MM.1S (cell line): ENCODE data around the gene CD6.

Experiments
- DNase-seq: peaks from one replicate; pipeline ENCODE4 v3.0.0-alpha.2; 2015
- H2AFZ ChIP-seq: fragments of 300-600 bp; sonication (generic); 2 replicates; pipeline ENCODE4 v1.6.0; 2016; ENCODE audit warnings: antibody characterized with exemption, low read length
- H3F3A ChIP-seq: fragments of 300-600 bp; sonication (generic); 2 replicates; pipeline ENCODE4 v1.6.1; 2016; ENCODE audit warnings: mild to moderate bottlenecking, antibody characterized with exemption, low read length, moderate library complexity, mixed read lengths; ENCODE audit not compliant: insufficient read depth
- H3K27ac ChIP-seq: fragments of 300-600 bp; sonication (generic); 2 replicates; pipeline ENCODE4 v1.5.1; 2016; ENCODE audit warnings: mild to moderate bottlenecking, low read length
- H3K27me3 ChIP-seq: fragments of 300-600 bp; sonication (generic); replicated peaks from 2 replicates; pipeline ENCODE4 v1.6.0; 2016; ENCODE audit warnings: low read length; ENCODE audit not compliant: insufficient read depth
- H3K36me3 ChIP-seq: fragments of 300-600 bp; sonication (generic); replicated peaks from 2 replicates; pipeline ENCODE4 v1.6.1; 2016; ENCODE audit warnings: mild to moderate bottlenecking, low read length, mixed read lengths; ENCODE audit not compliant: insufficient read depth
- H3K4me1 ChIP-seq: fragments of 300-600 bp; sonication (generic); 2 replicates; pipeline ENCODE4 v1.6.1; 2016; ENCODE audit warnings: low read length, mixed read lengths
- H3K4me2 ChIP-seq: fragments of 300-600 bp; sonication (generic); 2 replicates; pipeline ENCODE4 v1.6.0; 2016; ENCODE audit warnings: low read depth, low read length
- H3K4me3 ChIP-seq: fragments of 300-600 bp; sonication (generic); 2 replicates; pipeline ENCODE4 v1.5.1; 2016; ENCODE audit warnings: low read length, mixed read lengths
- H3K79me2 ChIP-seq: fragments of 300-600 bp; sonication (generic); 2 replicates; pipeline ENCODE4 v1.6.1; 2016; ENCODE audit warnings: mixed run types, low read length, mixed read lengths
- H3K9ac ChIP-seq: fragments of 300-600 bp; sonication (generic); 2 replicates; pipeline ENCODE4 v1.6.1; 2016; ENCODE audit warnings: low read length, mixed read lengths
- H3K9me2 ChIP-seq: fragments of 300-600 bp; sonication (generic); replicated peaks from 2 replicates; pipeline ENCODE4 v1.6.1; 2016; ENCODE audit warnings: mild to moderate bottlenecking, low read length, mixed read lengths; ENCODE audit not compliant: insufficient read depth
- H3K9me3 ChIP-seq: fragments of 300-600 bp; sonication (generic); replicated peaks from 2 replicates; pipeline ENCODE4 v1.6.1; 2016; ENCODE audit warnings: mild to moderate bottlenecking, low read length, mixed read lengths; ENCODE audit not compliant: insufficient read depth
- H4K20me1 ChIP-seq: fragments of 300-600 bp; sonication (generic); 2 replicates; pipeline ENCODE4 v1.6.1; 2016; ENCODE audit warnings: mild to moderate bottlenecking, low read length, moderate library complexity, mixed read lengths; ENCODE audit not compliant: insufficient read depth
- CTCF ChIP-seq: fragments of 300-600 bp; sonication (generic); IDR thresholded peaks from 2 replicates; pipeline ENCODE4 v1.5.1; 2016; ENCODE audit warnings: antibody characterized with exemption, low read length, mixed read lengths
- EZH2 ChIP-seq: fragments of 300-600 bp; sonication (generic); optimal IDR thresholded peaks from 2 replicates; pipeline ENCODE3; 2017; ENCODE audit warnings: low read depth, mild to moderate bottlenecking, antibody characterized with exemption, low read length, mixed read lengths
- EZH2phosphoT487 ChIP-seq: fragments of 300-600 bp; sonication (generic); IDR thresholded peaks from 2 replicates; pipeline ENCODE4 v1.6.1; 2018; ENCODE audit warnings: antibody characterized with exemption, low read length

Gene CD6

GRCh38 chr11:61056981-61057380, 85.5 kb downstream of the CD6 start:
- Histone ChIP-seq H3K27ac (no peak overlapping the region), H3F3A (peaks cover 19% of the 10 kb centered on the region), H4K20me1 (no peaks in the 10 kb centered on the region), H3K9me3 (no peaks in the 10 kb centered on the region), H3K36me3 (no peaks in the 10 kb centered on the region), H3K4me2 (no peak overlapping the region), H2AFZ (no peak overlapping the region), H3K4me3 (no peak overlapping the region), H3K4me1 (peaks cover 16% of the 10 kb centered on the region), H3K79me2 (0 out of 2 replicates have a peak, but pooled peaks cover 3% of the 10 kb centered on the region), H3K27me3 (no peaks in the 10 kb centered on the region), H3K9me2 (no peaks in the 10 kb centered on the region), H3K9ac (no peak overlapping the region)
- no peak for TF ChIP-seq EZH2
- no peak for TF ChIP-seq CTCF
- TF ChIP-seq EZH2phosphoT487, result no peak
- DNase-seq, result no peak

GRCh38 chr11:61057615-61058014, 86.1 kb downstream of the CD6 start:
- H3K9me3 ChIP-seq, result no peaks in the 10 kb centered on the region
- H3K36me3 ChIP-seq, result no peaks in the 10 kb centered on the region
- peaks cover 19% of the 10 kb centered on the region for H3K4me1 ChIP-seq
- H3F3A ChIP-seq, result peaks cover 24% of the 10 kb centered on the region
- no peaks in the 10 kb centered on the region for H4K20me1 ChIP-seq
- TF ChIP-seq CTCF (no peak), EZH2phosphoT487 (no peak), EZH2 (no peak)
- no peaks in the 10 kb centered on the region for H3K9me2 ChIP-seq
- DNase-seq, result no peak
- H3K27ac ChIP-seq, result no peak overlapping the region
- no peaks in the 10 kb centered on the region for H3K27me3 ChIP-seq
- no peak overlapping the region for H3K4me3 ChIP-seq
- H3K9ac ChIP-seq, result no peak overlapping the region
- H3K79me2 ChIP-seq, result 0 out of 2 replicates have a peak, but pooled peaks cover 3% of the 10 kb centered on the region
- no peak overlapping the region for H3K4me2 ChIP-seq
- H2AFZ ChIP-seq, result no peak overlapping the region

GRCh38 chr11:61058583-61059259, 87.2 kb downstream of the CD6 start:
- DNase-seq, result no peak
- TF ChIP-seq EZH2, result no peak
- TF ChIP-seq EZH2phosphoT487, result no peak
- TF ChIP-seq CTCF, result no peak
- no peak overlapping the region for H3K9ac ChIP-seq
- H2AFZ ChIP-seq, result no peak overlapping the region
- H3K27me3 ChIP-seq, result no peaks in the 10 kb centered on the region
- no peaks in the 10 kb centered on the region for H3K9me3 ChIP-seq
- H3K79me2 ChIP-seq, result 0 out of 2 replicates have a peak, but pooled peaks cover 3% of the 10 kb centered on the region
- H3K36me3 ChIP-seq, result no peaks in the 10 kb centered on the region
- H3F3A ChIP-seq, result peaks cover 25% of the 10 kb centered on the region
- no peaks in the 10 kb centered on the region for H3K9me2 ChIP-seq
- no peak overlapping the region for H3K4me3 ChIP-seq
- peaks cover 19% of the 10 kb centered on the region for H3K4me1 ChIP-seq
- H4K20me1 ChIP-seq, result no peaks in the 10 kb centered on the region
- no peak overlapping the region for H3K4me2 ChIP-seq
- no peak overlapping the region for H3K27ac ChIP-seq
